Hematopoietic multipotent progenitor cell treated with erythropoietin and hydrocortisone succinate and interleukin-3 and kit ligand, for 4 days (in vitro differentiated cells): ENCODE data around the gene URB1.
"Not testable (repeated sequence)": the region's sequence is repeated elsewhere in the genome, so short reads cannot be mapped to it uniquely, and the experiment has no call there.

Experiments
- DNase-seq: peaks from one replicate; pipeline ENCODE4 v3.0.0-alpha.2; 2015

URB1 gene

GRCh38 chr21:32411350-32412161, 18.7 kb upstream of the URB1 start:
- DNase-seq = peak; percentile 94

- DNase-seq = no peak
These were observed 18.1 kb upstream of the URB1 start for GRCh38 chr21:32410916-32411315.

GRCh38 chr21:32410291-32410690, 17.5 kb upstream of the URB1 start:
- DNase-seq = no peak

- no peak for DNase-seq
These were observed 13.6 kb upstream of the URB1 start for GRCh38 chr21:32406405-32406804.

GRCh38 chr21:32403201-32403777, 10.5 kb upstream of the URB1 start:
- DNase-seq = peak; percentile 90

- DNase-seq = no peak
These were observed 827 bp upstream of the URB1 start for GRCh38 chr21:32393677-32394001.

GRCh38 chr21:32392299-32392879, 423 bp downstream of the URB1 start:
- peak; percentile 56 for DNase-seq

GRCh38 chr21:32391755-32392154, 1.1 kb downstream of the URB1 start:
- DNase-seq = no peak

- not testable (repeated sequence) for DNase-seq
These were observed 2.1 kb downstream of the URB1 start for GRCh38 chr21:32390537-32391224.

- DNase-seq = no peak
These were observed 3.3 kb downstream of the URB1 start for GRCh38 chr21:32389337-32390015.

GRCh38 chr21:32388306-32388705, 4.5 kb downstream of the URB1 start:
- DNase-seq = no peak

GRCh38 chr21:32387151-32387550, 5.7 kb downstream of the URB1 start:
- no peak for DNase-seq

GRCh38 chr21:32386195-32386870, 6.5 kb downstream of the URB1 start:
- DNase-seq = no peak

GRCh38 chr21:32383812-32384211, 9.0 kb downstream of the URB1 start:
- peak; percentile 19 for DNase-seq

- no peak for DNase-seq
These were observed 10.6 kb downstream of the URB1 start for GRCh38 chr21:32382108-32382644.

GRCh38 chr21:32381571-32381970, 11.2 kb downstream of the URB1 start:
- DNase-seq = no peak

GRCh38 chr21:32380940-32381339, 11.9 kb downstream of the URB1 start:
- DNase-seq = no peak

GRCh38 chr21:32378956-32379355, 13.9 kb downstream of the URB1 start:
- DNase-seq = no peak

GRCh38 chr21:32377991-32378390, 14.8 kb downstream of the URB1 start:
- no peak for DNase-seq

GRCh38 chr21:32377506-32377905, 15.3 kb downstream of the URB1 start:
- DNase-seq = no peak

- no peak for DNase-seq
These were observed 20.1 kb downstream of the URB1 start for GRCh38 chr21:32372755-32373154.

GRCh38 chr21:32371913-32372314, 20.9 kb downstream of the URB1 start:
- peak; percentile 18 for DNase-seq
